Measurements from ENCODE around the gene C1QTNF2.
"Not testable (repeated sequence)": the region's sequence is repeated elsewhere in the genome, so short reads cannot be mapped to it uniquely, and the experiment has no call there.

Gene C1QTNF2

GRCh38 chr5:160341309-160341870 is 29.0 kb downstream of the C1QTNF2 start:
- no peak for DNase-seq

- DNase-seq = not testable (repeated sequence)
Measured at GRCh38 chr5:160340513-160340912, 29.9 kb downstream of the C1QTNF2 start.

DNA sequence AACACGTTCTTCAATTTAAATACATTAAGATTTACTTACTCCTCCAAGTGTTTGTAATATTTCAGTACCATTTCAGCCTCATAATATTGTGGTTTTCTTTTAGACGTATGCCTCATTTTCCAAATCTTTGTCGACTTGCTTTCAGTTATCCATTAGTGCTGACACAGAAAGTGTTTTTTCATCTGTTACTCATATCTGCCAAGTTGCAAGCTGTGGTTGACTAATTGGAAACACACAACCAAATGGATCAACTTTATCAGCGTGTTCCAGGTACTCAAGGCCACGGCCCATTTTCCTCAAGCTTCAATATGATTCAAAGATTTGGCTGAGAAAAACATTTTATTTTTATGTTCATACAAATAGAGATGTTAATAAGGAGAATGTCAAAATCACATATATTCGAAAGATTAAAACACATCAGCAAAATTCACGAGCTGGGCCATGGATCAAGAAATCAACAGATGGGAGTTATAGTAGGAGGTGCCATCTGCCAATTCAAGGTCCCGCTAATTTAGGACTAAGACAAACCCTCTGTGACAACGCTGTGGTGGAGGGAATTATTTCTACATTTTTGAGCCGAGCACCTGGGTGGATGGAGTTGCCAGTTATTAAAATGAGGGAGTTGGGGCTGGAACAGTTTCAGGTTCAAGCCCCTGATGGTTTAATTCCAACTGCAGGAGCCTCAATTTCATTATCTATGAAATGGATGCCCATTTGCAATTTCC is 30.9 kb downstream of the C1QTNF2 start:
- DNase-seq = no peak

GRCh38 chr5:160334716-160335115 is 35.7 kb downstream of the C1QTNF2 start:
- DNase-seq = not testable (repeated sequence)

DNA sequence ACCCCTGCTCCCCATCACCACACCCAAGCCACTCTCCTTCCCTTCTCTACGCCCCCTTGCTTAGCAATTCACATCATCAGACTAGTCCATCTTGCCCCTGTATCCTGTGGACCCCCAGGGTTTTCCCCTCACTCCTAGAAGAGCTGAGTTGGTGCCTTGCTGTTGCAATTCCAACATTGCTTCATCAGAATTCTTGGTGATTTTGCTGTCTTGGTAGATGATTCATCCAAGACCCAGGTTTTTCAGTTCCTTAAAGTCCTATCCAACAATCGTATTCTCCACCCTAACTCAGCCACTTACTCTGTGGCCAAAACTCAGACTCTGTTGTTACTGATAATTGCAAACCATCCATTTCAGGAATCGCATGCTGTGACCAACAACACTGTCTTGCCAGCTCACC is 36.7 kb downstream of the C1QTNF2 start:
- no peak for DNase-seq

- DNase-seq = no peak
Measured at GRCh38 chr5:160330212-160330611, 40.2 kb downstream of the C1QTNF2 start.

DNA sequence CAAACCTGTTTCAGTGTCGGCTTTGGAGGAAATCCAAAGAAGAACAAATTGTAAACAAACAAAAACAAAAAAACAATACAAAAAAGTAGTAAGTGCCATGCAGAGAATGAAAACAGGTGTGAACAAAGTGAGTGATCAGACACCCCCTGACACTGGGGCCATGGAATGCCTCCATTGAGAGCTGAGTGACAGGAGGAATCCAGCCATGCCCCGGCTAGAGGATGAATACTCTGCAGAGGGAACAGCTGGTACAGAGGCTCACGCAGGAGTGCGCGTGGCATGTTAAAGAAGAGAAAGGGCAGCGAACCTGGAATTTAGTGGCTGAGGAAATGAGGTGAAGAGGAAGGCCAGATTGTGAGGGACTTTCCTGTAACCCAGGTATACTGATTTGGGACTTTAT is 42.6 kb downstream of the C1QTNF2 start:
- DNase-seq = no peak

GRCh38 chr5:160326981-160327380 is 43.4 kb downstream of the C1QTNF2 start:
- DNase-seq = no peak

DNA sequence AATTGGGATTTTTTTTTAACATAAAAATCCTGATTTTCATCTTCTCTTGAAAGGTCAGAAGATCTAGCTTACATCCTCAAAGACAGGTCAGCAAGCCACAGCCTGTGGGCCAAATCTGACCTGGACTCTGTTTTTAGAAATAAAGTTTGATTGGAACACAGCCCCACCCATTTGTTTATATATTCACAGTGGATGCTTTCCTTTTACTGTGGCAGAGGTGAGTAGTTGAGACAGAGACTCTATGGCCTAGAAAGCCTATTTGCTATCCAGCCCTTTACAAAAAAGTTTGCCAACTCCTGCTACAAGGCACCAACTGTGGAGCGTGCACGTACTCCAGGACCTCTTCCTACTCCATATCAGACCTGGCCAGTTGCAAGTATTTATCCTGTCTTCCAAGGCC is 44.7 kb downstream of the C1QTNF2 start:
- DNase-seq = no peak

GRCh38 chr5:160324886-160325285 is 45.5 kb downstream of the C1QTNF2 start:
- DNase-seq = no peak

- no peak for DNase-seq
Measured at GRCh38 chr5:160318409-160318808, 52.0 kb downstream of the C1QTNF2 start.

GRCh38 chr5:160317434-160317833 is 53.0 kb downstream of the C1QTNF2 start:
- no peak for DNase-seq

DNA sequence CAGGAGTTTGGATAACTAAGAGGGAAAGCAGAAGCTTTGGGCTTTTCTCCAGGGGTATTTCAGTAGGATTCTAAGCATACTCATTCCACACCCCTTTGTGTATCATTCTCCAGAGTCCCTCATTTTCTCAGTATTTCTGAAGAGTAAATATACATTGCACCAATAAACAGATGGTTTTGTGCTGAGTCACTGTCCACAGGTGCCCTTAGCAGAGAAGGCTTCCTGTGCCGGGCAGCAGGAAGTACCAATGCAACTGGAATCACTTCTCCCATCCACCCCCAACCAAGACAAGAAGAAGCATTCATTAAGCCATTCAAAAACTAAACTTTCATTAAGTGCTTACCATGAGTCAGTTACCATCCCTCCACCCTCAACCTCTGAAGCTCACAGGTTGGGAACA is 54.5 kb downstream of the C1QTNF2 start:
- DNase-seq = no peak

DNA sequence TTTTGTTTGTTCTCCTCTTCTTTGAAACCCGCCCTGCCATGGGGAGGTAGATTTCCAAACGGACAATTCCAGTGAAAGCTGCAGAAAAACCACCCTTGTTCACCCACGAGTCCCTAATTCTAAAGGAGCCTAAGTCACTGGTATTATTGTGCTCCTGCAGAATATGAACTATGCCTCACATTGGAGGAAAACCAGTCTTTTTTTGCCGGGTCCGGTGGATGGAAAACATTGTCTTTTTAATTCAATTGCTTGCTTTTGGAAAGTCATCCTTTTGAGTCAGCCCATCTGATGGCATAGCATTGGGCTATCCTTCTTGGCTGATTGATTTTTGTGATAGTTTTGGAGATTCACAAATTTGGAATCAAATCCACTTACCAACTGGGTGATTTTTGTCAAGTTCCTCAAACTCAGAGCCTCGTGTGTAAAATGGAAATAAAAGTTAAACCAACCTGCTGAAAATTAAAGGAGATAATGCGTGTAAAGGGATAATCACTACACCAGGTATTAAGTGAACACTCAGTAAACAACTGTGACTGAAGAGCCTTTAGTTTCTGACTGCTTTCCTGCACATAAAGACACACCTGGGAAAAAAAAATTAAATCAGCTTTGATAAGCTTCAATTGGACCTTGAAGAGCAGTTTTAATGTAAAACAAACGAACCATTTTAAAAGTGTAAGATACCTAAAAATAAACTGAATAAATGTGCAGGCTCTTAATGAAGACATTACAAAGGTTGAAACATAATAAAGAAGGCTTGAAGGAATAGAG is 57.3 kb downstream of the C1QTNF2 start:
- DNase-seq = no peak

DNA sequence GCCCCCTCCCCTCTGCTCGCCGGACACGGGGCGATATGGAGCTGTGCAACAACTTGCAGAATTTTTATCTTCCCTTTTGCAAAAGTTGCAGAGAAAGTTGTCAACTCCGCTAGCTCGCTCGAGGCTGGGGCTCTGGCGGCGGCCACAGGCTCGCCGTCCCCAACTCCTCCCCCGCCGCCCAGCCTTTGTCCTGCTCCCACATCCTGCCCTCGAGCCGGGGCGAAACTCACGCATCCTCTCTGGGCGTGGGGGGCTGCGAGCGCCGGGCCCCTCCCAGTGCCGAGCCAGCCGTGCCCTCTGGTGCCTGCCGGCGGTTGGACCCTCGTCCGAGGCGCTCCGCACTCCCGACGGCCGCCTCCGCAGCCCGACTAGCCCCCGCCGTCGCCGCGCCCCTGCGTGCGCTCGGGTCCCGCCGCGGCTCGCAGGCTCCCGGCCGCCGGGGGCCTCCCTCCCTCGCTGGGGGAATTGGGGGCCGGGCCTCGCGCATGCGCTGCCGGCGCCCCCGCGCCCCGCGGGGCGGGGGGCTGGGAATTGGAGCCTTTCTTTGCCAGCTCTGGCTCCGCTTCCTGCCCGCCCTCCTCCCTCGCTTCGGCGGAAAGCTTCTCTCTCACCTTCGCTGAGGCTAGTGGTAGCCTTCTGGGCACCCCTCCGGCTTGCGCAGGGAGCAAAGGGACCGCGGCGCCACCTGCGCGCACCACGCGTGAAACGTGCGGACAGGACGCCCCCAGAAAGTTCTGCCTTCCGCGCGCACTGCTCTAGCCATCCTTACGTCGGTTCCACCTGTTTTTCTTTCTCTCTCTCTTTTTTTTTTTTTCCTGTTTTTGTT is 58.1 kb downstream of the C1QTNF2 start, which contains the start of gene CCNJL:
CCNJL (minus strand) TSS at position 431 of the 826 bp plus-strand sequence. CDS start 641 bp downstream, outside the sequence.
- peak; percentile 94 for DNase-seq

DNA sequence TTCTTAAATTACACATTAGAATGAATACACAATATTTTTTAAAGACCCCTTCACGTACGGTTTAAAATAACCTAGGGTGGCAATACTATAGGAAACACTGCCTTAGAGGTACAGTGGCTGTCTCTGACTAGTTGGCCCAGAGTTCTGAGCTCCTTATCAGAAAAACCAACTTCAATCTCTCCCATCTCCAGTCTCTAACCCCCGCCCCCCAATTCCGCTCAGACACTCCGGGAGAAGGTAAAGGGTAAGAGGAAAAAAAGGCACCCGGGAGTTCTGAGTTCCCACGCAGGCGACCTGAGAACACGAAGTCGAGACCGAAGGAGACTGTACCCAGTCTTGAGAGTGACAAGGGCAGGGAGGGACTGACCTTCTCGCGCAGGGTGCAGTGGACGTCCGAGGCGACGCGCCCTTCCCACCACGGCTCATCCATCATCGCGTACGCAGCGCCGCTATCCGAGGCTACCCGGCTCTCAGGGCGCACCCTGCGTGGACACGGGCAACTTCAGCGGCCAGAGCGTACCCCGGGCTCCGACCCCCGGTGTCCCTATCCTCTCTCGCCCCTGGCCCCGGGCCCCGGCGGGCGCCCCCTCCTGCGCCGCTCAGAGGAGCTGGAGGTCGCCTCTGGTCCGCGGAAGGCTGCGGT is 58.8 kb downstream of the C1QTNF2 start:
- no peak for DNase-seq

GRCh38 chr5:160310552-160311295 is 59.7 kb downstream of the C1QTNF2 start:
- no peak for DNase-seq

- no peak for DNase-seq
Measured at GRCh38 chr5:160310140-160310539, 60.3 kb downstream of the C1QTNF2 start.

- no peak for DNase-seq
Measured at GRCh38 chr5:160306696-160307095, 63.7 kb downstream of the C1QTNF2 start.

DNA sequence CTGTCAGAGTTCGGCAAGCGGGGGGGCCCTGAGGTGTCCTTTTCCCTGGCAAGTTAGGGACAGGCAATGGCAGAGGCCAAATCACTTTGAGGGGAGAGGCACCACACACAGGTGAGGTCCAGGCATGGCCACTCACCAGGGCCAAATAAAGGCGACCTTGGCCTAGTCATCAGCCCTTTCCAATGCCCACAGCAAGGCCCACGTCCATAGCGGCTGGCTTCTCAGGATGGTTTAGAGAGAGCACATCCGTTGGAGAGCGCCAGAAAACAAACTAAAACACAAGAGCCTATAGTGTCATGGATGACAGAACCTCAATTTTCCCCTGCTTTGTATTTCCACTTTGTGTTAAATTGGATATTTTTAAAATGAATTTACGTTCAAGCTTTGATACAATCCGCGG is 65.1 kb downstream of the C1QTNF2 start:
- no peak for DNase-seq

DNA sequence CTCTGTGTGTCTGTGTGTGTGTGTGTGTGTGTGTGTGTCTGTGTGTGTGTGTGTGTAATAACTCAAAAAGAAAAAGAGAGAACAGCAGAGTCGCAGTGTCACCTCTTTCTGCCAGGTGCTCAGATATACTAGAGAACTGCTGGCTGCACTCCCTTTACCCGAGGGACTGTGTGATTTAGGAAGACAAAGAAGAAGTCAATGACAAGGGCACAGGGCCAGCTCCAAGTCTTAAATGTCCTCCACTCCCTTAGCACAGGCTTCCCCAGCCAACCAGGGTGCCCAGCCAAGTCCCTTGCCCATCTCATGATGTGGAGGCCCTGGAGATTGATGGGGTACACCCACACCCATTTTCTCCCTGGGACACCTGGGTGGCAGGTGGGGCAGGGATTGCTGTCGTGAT is 66.7 kb downstream of the C1QTNF2 start:
- no peak for DNase-seq
